PFSK-1 (cell line): ENCODE measurements around the gene HCRTR1.

Experiments
- FOXP2 ChIP-seq: optimal IDR thresholded peaks from 2 replicates; pipeline ENCODE3; 2011; ENCODE audit warnings: borderline replicate concordance, control low read depth, inconsistent platforms; ENCODE audit not compliant: insufficient read depth; ENCODE audit errors: extremely low read length, extremely low read depth
- POLR2AphosphoS5 ChIP-seq: IDR thresholded peaks from 2 replicates; pipeline ENCODE4 v1.6.1; 2012; ENCODE audit warnings: low read depth, mild to moderate bottlenecking, control low read depth, low read length, moderate library complexity
- SIN3A ChIP-seq: IDR thresholded peaks from 2 replicates; pipeline ENCODE4 v1.6.1; 2012; ENCODE audit warnings: mild to moderate bottlenecking, low read length, moderate library complexity, borderline replicate concordance; ENCODE audit not compliant: insufficient read depth
- TAF1 ChIP-seq: IDR thresholded peaks from 2 replicates; pipeline ENCODE4 v1.6.1; 2012; ENCODE audit warnings: low read length, control low read depth, borderline replicate concordance; ENCODE audit not compliant: insufficient read depth
- TF ChIP-seq, protein P1 (sequence below), 2 experiments: IDR thresholded peaks; 2 replicates each; pipeline versions ENCODE4 v1.6.1 to v1.8.0; 2011 to 2012; ENCODE audit warnings: low read depth in 2 of 2, low read length in 2 of 2, control low read depth in 1 of 2, inconsistent platforms in 1 of 2, mild to moderate bottlenecking in 1 of 2, moderate library complexity in 1 of 2; ENCODE audit not compliant: insufficient read depth in 1 of 2

DNA sequence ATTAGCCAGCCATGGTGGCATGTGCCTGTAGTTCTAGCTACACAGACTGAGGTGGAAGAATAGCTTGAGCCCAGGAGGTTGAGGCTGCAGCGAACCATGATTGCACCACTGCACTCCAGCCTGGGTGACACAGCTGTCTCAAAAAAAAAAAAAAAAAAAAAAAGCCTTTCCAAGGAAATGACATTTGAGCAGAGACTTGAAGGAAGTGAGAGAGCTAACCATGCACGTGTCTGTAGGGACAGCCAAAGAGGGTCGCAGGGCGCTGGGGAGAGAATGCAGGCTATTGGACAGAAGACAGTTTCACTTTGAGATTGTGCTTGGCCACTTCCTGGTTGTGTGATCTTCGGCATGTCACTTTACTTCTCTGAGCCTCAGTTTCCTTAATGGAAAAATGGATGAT, 6.8 kb downstream of the HCRTR1 start:
- no peak for TF ChIP-seq POLR2AphosphoS5
- TF ChIP-seq, protein P1, sequence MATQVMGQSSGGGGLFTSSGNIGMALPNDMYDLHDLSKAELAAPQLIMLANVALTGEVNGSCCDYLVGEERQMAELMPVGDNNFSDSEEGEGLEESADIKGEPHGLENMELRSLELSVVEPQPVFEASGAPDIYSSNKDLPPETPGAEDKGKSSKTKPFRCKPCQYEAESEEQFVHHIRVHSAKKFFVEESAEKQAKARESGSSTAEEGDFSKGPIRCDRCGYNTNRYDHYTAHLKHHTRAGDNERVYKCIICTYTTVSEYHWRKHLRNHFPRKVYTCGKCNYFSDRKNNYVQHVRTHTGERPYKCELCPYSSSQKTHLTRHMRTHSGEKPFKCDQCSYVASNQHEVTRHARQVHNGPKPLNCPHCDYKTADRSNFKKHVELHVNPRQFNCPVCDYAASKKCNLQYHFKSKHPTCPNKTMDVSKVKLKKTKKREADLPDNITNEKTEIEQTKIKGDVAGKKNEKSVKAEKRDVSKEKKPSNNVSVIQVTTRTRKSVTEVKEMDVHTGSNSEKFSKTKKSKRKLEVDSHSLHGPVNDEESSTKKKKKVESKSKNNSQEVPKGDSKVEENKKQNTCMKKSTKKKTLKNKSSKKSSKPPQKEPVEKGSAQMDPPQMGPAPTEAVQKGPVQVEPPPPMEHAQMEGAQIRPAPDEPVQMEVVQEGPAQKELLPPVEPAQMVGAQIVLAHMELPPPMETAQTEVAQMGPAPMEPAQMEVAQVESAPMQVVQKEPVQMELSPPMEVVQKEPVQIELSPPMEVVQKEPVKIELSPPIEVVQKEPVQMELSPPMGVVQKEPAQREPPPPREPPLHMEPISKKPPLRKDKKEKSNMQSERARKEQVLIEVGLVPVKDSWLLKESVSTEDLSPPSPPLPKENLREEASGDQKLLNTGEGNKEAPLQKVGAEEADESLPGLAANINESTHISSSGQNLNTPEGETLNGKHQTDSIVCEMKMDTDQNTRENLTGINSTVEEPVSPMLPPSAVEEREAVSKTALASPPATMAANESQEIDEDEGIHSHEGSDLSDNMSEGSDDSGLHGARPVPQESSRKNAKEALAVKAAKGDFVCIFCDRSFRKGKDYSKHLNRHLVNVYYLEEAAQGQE (IDR thresholded peaks at IDR 0.05; ENCODE audit: insufficient read depth in 1 of 2, low read depth in 2 of 2, low read length in 2 of 2) = no peak
- no peak for TF ChIP-seq SIN3A
- TF ChIP-seq TAF1 = no peak
- no peak for TF ChIP-seq FOXP2
